Psoas muscle (tissue), 8 donors: ENCODE measurements around the gene ATP8A1. TPM values are rescaled to one million over a fixed set of nuclear protein-coding genes. Genes with fewer than 3 reads are reported as not detected.
"Not testable (repeated sequence)": the region's sequence is repeated elsewhere in the genome, so short reads cannot be mapped to it uniquely, and the experiment has no call there.

Source experiments
- ATAC-seq, 4 donors: fragments of 200-7000 bp; cut with Tn5 transposase; one replicate each; pipeline ENCODE4 v1.9.1; 2020; ENCODE audit warnings: moderate library complexity in 3 of 4, mild to moderate bottlenecking in 2 of 4
- DNase-seq, 2 donors: peaks; one replicate each; pipeline ENCODE4 v3.0.0-alpha.2; 2020
- H3K27ac ChIP-seq: fragments of 200-600 bp; one replicate; pipeline ENCODE4 v1.8.0; 2022
- H3K27me3 ChIP-seq, 3 donors: fragments of 200-600 bp in 1 of 3; one replicate each; pipeline versions ENCODE4 v1.6.1 to v1.8.0; 2013 to 2022; ENCODE audit warnings: low read length in 2 of 3, mild to moderate bottlenecking in 2 of 3, moderate library complexity in 1 of 3; ENCODE audit not compliant: insufficient read depth in 3 of 3
- H3K36me3 ChIP-seq, 2 donors: fragments of 200-600 bp in 1 of 2; one replicate each; pipeline versions ENCODE4 v1.6.1 to v1.8.0; 2013 to 2022; ENCODE audit warnings: low read depth in 1 of 2, mild to moderate bottlenecking in 1 of 2, moderate library complexity in 1 of 2; ENCODE audit not compliant: insufficient read depth in 1 of 2
- H3K4me1 ChIP-seq: fragments of 200-600 bp; one replicate; pipeline ENCODE4 v1.8.0; 2022
- H3K4me3 ChIP-seq: fragments of 200-600 bp; one replicate; pipeline ENCODE4 v1.8.0; 2022; ENCODE audit warnings: mild to moderate bottlenecking
- H3K9me3 ChIP-seq: fragments of 200-600 bp; one replicate; pipeline ENCODE4 v1.8.0; 2022
- WGBS, 3 donors: extraction: QIAGEN DNeasy Blood & Tissue Kit; methylation state at CpG; one replicate each; pipeline versions ENCODE4 v1.1.6 to v1.1.7; 2013; 5-methylcytosine and 5-hydroxymethylcytosine counted together
- intact Hi-C, 2 donors: fragments of 100-400 bp; cut with DNase I; formaldehyde crosslinking; loops; one replicate each; pipeline versions ENCODE4 v1.11.0 to v1.14.2; 2022
- polyA plus RNA-seq, 3 donors: library from polyadenylated mRNA; stranded (reverse); fragments of 200-250 nt; gene quantifications; one replicate each; pipeline ENCODE4 v1.2.3, GENCODE V29; 2013
- total RNA-seq, 4 donors: library from RNA; stranded (reverse); fragmentation: NEBNext Ultra II Directional in 2 of 4; extraction: Animal tissue kit (Norgen Biotek cat#: 25700) in 2 of 4; gene quantifications; one replicate each; pipeline versions ENCODE4 v1.2.1 to v1.2.4, GENCODE V29; 2021 to 2023
- TF ChIP-seq, protein P1 (sequence below): fragments of 200-600 bp; IDR thresholded peaks from one replicate; pipeline ENCODE4 v1.8.0; 2022; ENCODE audit warnings: antibody characterized with exemption
- donor health status: healthy with polysubstance abuse.
- donor health status: DM: no; HTN: no; CAD: no; lungs with moderate emphysema.
- donor health status: Bipolar disorder and iron deficiency.
- donor health status: healthy.
- donor health status: DM: yes; HTN: yes; CAD: no.
- donor health status: DM: no; HTN: no; CAD: no.
- donor health status: DM: no; HTN: no; CAD: no.
- donor health status: DM: yes; HTN: yes; CAD: no.

ATP8A1 gene
- total and polyA plus RNA-seq, 7 donors: 2.2 to 26.5 (median 14.7) TPM

DNA sequence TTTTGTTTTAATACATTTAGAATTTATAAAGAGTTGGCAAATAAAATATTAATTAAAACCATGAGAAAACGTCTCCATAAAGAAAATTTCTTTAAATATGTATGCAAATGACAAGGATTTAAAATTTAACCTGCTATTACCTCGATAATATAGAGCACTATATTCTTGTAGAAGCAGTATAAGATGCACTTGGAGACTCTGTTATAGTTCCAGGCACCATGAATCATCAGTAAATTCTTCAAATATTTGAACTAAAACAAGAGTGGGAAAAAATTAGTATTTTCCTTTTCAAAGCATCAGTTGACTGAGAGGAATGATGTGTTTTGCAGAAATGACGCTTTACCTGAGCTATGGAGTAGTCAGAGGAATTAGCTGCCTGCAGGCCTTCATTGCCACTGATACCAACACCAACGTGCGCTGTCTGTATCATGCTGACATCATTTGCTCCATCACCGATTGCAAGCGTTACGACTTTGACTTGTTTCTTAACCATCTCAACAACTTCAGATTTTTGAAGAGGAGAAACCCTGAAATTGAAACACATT, 192.3 kb downstream of the ATP8A1 start:
- Histone ChIP-seq H3K4me3 (no peak overlapping the region), H3K27me3 (no peaks in the 10 kb centered on the region), H3K27ac (no peak overlapping the region), H3K36me3 (peaks cover 0 to 35% of the 10 kb centered on the region in 2 donors), H3K4me1 (no peaks in the 10 kb centered on the region), H3K9me3 (no peaks in the 10 kb centered on the region)
- intact Hi-C loops: no loop called here
- no peak for DNase-seq
- no peak for ATAC-seq
- 90 to 93% (median 92%) methylated on average over 8 of the region's 8 CpGs for WGBS, 3 donors
- TF ChIP-seq, protein P1, sequence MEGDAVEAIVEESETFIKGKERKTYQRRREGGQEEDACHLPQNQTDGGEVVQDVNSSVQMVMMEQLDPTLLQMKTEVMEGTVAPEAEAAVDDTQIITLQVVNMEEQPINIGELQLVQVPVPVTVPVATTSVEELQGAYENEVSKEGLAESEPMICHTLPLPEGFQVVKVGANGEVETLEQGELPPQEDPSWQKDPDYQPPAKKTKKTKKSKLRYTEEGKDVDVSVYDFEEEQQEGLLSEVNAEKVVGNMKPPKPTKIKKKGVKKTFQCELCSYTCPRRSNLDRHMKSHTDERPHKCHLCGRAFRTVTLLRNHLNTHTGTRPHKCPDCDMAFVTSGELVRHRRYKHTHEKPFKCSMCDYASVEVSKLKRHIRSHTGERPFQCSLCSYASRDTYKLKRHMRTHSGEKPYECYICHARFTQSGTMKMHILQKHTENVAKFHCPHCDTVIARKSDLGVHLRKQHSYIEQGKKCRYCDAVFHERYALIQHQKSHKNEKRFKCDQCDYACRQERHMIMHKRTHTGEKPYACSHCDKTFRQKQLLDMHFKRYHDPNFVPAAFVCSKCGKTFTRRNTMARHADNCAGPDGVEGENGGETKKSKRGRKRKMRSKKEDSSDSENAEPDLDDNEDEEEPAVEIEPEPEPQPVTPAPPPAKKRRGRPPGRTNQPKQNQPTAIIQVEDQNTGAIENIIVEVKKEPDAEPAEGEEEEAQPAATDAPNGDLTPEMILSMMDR: no peak

DNA sequence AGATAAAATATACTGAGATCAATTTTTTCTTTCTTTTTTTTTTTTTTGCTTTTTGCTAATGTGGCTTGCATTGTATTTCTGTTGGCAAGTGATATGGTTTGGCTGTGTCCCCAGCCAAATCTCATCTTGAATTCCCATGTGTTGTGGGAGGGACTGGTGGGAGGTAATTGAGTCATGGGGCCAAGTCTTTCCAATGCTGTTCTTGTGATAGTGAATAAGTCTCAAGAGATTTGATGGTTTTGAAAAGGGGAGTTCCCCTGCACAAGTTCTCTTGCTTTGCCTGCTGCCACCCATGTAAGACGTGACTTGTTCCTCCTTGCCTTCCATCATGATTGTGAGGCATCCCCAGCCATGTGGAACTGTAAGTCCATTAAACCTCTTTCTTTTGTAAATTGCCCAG, 195.7 kb downstream of the ATP8A1 start:
- H3K27me3 ChIP-seq, H3K9me3 ChIP-seq, DNase-seq, H3K4me3 ChIP-seq, H3K27ac ChIP-seq, intact Hi-C loops, H3K4me1 ChIP-seq, ATAC-seq: not testable (repeated sequence)
- 73 to 89% (median 89%) methylated on average over 1 of the region's 1 CpG for WGBS, 3 donors
- peaks cover 0 to 35% of the 10 kb centered on the region in 2 donors for H3K36me3 ChIP-seq

DNA sequence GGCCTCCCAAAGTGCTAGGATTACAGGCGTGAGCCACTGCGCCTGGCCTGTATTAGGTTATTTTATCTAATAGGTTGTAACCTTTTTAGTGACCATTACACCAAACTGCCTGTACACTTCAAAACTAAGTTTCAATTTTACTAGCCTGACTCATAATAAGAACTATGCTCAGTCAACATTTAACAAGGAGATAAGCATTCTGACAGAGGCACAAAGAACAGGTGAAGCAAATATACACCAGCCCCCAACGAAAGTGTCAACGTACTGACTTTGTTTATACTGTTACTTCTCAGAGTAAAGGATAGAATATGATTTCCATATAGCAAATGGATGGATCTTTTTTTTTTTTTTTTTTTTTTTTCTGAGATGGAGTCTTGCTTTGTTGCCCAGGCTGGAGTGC, 196.9 kb downstream of the ATP8A1 start:
- H3K27ac ChIP-seq: no peak overlapping the region
- ATAC-seq (no peak), DNase-seq (no peak)
- H3K27me3 ChIP-seq: no peaks in the 10 kb centered on the region
- no peaks in the 10 kb centered on the region for H3K4me1 ChIP-seq
- intact Hi-C loops: no loop called here
- H3K4me3 ChIP-seq: no peak overlapping the region
- TF ChIP-seq, protein P1: no peak
- 74 to 97% (median 83%) methylated on average over 4 of the region's 4 CpGs for WGBS, 3 donors
- H3K36me3 ChIP-seq: peaks cover 0 to 37% of the 10 kb centered on the region in 2 donors
- no peaks in the 10 kb centered on the region for H3K9me3 ChIP-seq

DNA sequence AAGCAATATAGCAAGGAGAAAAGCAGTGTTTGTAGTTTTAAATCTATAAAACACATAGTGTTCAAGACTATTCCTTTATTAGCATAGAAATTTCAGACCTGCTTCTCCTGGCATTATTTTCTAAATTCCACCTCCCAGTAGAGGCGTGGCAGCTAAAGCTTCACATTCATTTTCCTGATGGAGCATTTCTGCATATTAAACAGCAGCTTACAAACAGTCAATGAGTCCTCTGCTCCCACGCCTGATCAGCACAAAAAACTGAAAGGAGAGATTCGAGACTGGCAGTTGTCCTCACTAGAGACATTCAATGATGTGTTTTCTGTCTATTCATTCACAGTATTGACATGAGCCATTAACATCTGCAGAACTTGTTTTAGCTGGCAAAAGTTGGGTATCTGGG, 198.2 kb downstream of the ATP8A1 start:
- Histone ChIP-seq H3K4me3 (no peak overlapping the region), H3K27ac (no peak overlapping the region), H3K4me1 (no peaks in the 10 kb centered on the region), H3K9me3 (no peaks in the 10 kb centered on the region), H3K36me3 (peaks cover under 1 to 29% of the 10 kb centered on the region in 2 donors), H3K27me3 (no peaks in the 10 kb centered on the region)
- DNase-seq: no peak
- 73 to 75% (median 74%) methylated on average over 3 of the region's 3 CpGs for WGBS, 3 donors
- intact Hi-C loops: no loop called here
- ATAC-seq: no peak
- TF ChIP-seq, protein P1: no peak

DNA sequence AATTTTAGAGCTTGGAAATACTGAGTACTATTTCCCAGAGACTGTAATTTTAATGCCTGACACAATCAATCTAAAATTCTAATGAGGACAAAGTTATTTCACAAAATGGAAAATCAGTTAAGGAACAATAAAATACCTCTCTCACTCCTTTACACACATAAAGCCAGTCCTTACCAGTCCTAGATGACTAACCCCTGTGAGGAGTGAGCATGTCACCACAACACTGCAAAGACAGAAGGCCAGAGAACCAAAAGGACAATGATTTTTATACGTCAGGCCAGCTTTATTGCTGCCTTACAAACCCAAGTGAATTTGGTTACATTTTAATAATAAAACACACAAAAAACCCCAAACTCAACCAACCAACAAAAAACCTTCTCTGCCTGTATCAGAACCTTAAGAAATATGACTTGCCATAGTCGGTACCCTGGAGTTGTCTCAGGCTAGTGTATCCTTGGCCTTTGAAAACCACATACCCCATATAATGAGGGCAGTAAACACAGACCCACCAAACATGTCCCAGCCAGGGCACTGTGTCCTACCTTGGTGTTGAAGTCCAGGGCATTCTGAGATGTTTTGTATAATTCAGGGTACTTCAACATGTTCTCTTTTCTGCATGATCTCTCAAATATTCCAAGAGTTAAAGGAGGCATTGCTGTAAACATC, 202.0 kb downstream of the ATP8A1 start:
- intact Hi-C loops: no loop called here
- ATAC-seq (no peak), DNase-seq (no peak)
- H3K9me3 ChIP-seq: no peaks in the 10 kb centered on the region
- no peak overlapping the region for H3K4me3 ChIP-seq
- TF ChIP-seq, protein P1: no peak
- H3K27me3 ChIP-seq: no peaks in the 10 kb centered on the region
- H3K4me1 ChIP-seq: no peaks in the 10 kb centered on the region
- H3K36me3 ChIP-seq: peaks cover 5 to 24% of the 10 kb centered on the region in 2 donors
- 87 to 93% (median 90%) methylated on average over 2 of the region's 2 CpGs for WGBS, 3 donors
- H3K27ac ChIP-seq: no peak overlapping the region
